Uterus (tissue), 2 donors: ENCODE results near the gene ELOVL1.

Experiments
- CTCF ChIP-seq, 4 experiments: fragments of 200-600 bp in 2 of 4; fragments of 450-650 bp in 2 of 4; sonication (generic) in 2 of 4; IDR thresholded peaks; one replicate each; pipeline ENCODE4 v1.5.1; 2016 to 2019; ENCODE audit warnings: antibody characterized with exemption in 4 of 4, mild to moderate bottlenecking in 2 of 4, moderate library complexity in 1 of 4
- POLR2A ChIP-seq, 2 donors: fragments of 450-650 bp; IDR thresholded peaks; one replicate each; pipeline ENCODE4 v1.6.1; 2016; ENCODE audit warnings: antibody characterized with exemption in 2 of 2, mild to moderate bottlenecking in 1 of 2, moderate library complexity in 1 of 2

GRCh38 chr1:43363935-43364525, 3.8 kb downstream of the ELOVL1 start:
- TF ChIP-seq CTCF (IDR thresholded peaks at IDR 0.05) (no peak), POLR2A (IDR thresholded peaks at IDR 0.05) (no peak)
